Activated CD8-positive, alpha-beta T cell treated with anti-CD3 and anti-CD28 coated beads, Interleukin-2, amount 10 ng/mL, durations not matched to agents 7 days and 5 days (primary cell): ENCODE measurements around the gene FHIT. TPM values are rescaled to one million over a fixed set of nuclear protein-coding genes. Genes with fewer than 3 reads are reported as not detected.

Source experiments
- ATAC-seq: fragments of 150-1000 bp; cut with Tn5 transposase; one replicate; pipeline ENCODE4 v1.10.0; 2021; ENCODE audit warnings: moderate library complexity
- CTCF ChIA-PET: fragments of 350-600 bp; sonication (Branson Sonifier 250); formaldehyde crosslinking; loops from one replicate; lab custom pipeline; 2021; ENCODE audit warnings: antibody characterized with exemption; lab: Charles Lee
- POLR2A ChIA-PET: fragments of 350-600 bp; sonication (Branson Sonifier 250); formaldehyde crosslinking; loops from one replicate; lab custom pipeline; 2021; ENCODE audit warnings: antibody characterized with exemption; lab: Charles Lee
- DNase-seq: peaks from one replicate; pipeline ENCODE4 v3.0.0-alpha.2; 2020
- H3K27ac Mint-ChIP-seq: one replicate; pipeline ENCODE4 v1.8.0; 2021; ENCODE audit warnings: mild to moderate bottlenecking, mixed read lengths
- H3K27me3 Mint-ChIP-seq: one replicate; pipeline ENCODE4 v1.8.0; 2021; ENCODE audit warnings: low read depth, mixed read lengths
- H3K36me3 Mint-ChIP-seq: one replicate; pipeline ENCODE4 v1.8.0; 2021; ENCODE audit warnings: low read depth, mixed read lengths
- H3K4me1 Mint-ChIP-seq: one replicate; pipeline ENCODE4 v1.8.0; 2021; ENCODE audit warnings: low read depth, mixed read lengths
- H3K4me3 Mint-ChIP-seq: one replicate; pipeline ENCODE4 v1.8.0; 2021; ENCODE audit warnings: mild to moderate bottlenecking, mixed read lengths
- H3K9me3 Mint-ChIP-seq: one replicate; pipeline ENCODE4 v1.8.0; 2022; ENCODE audit warnings: mixed read lengths; ENCODE audit not compliant: insufficient read depth
- total RNA-seq, 2 experiments: library from RNA; stranded (reverse); gene quantifications; one replicate each; pipeline ENCODE4 v1.2.3, GENCODE V29; 2021

FHIT gene
- total RNA-seq, 2 experiments from 2014 or later: 4.8 TPM

- H3K36me3 Mint-ChIP-seq: no peaks in the 10 kb centered on the region
- no peak overlapping the region for H3K27ac Mint-ChIP-seq
- no peaks in the 10 kb centered on the region for H3K4me1 Mint-ChIP-seq
- ChIA-PET POLR2A (no interaction called here), CTCF (no interaction called here)
- ATAC-seq (no peak), DNase-seq (no peak)
- H3K4me3 Mint-ChIP-seq: no peak overlapping the region
- no peaks in the 10 kb centered on the region for H3K27me3 Mint-ChIP-seq
- no peaks in the 10 kb centered on the region for H3K9me3 Mint-ChIP-seq
Measured at GRCh38 chr3:60577601-60578000, 673.7 kb downstream of the FHIT start.

GRCh38 chr3:60575718-60576272, 675.5 kb downstream of the FHIT start:
- no peaks in the 10 kb centered on the region for H3K36me3 Mint-ChIP-seq
- ATAC-seq: no peak

GRCh38 chr3:60574046-60574769, 677.0 kb downstream of the FHIT start:
- H3K9me3 Mint-ChIP-seq: no peaks in the 10 kb centered on the region
- POLR2A ChIA-PET: no interaction called here
- no peaks in the 10 kb centered on the region for H3K27me3 Mint-ChIP-seq
- CTCF ChIA-PET: no interaction called here
- no peak overlapping the region for H3K4me3 Mint-ChIP-seq
- DNase-seq (no peak), ATAC-seq (no peak)
- H3K27ac Mint-ChIP-seq: no peak overlapping the region
- H3K36me3 Mint-ChIP-seq: no peaks in the 10 kb centered on the region
- H3K4me1 Mint-ChIP-seq: no peaks in the 10 kb centered on the region

More at GRCh38 chr3:60575718-60576272, 675.5 kb downstream of the FHIT start:
- H3K4me3 Mint-ChIP-seq: no peak overlapping the region
- H3K27ac Mint-ChIP-seq: no peak overlapping the region
- DNase-seq: no peak
- H3K27me3 Mint-ChIP-seq: no peaks in the 10 kb centered on the region
- H3K4me1 Mint-ChIP-seq: no peaks in the 10 kb centered on the region
- ChIA-PET CTCF (no interaction called here), POLR2A (no interaction called here)
- H3K9me3 Mint-ChIP-seq: no peaks in the 10 kb centered on the region

GRCh38 chr3:60573494-60573893, 677.8 kb downstream of the FHIT start:
- DNase-seq (no peak), ATAC-seq (no peak)
- CTCF ChIA-PET: no interaction called here
- no peaks in the 10 kb centered on the region for H3K9me3 Mint-ChIP-seq
- H3K4me3 Mint-ChIP-seq: no peak overlapping the region
- H3K36me3 Mint-ChIP-seq: no peaks in the 10 kb centered on the region
- no peaks in the 10 kb centered on the region for H3K27me3 Mint-ChIP-seq
- no peak overlapping the region for H3K27ac Mint-ChIP-seq
- H3K4me1 Mint-ChIP-seq: no peaks in the 10 kb centered on the region
- POLR2A ChIA-PET: no interaction called here

GRCh38 chr3:60571511-60571910, 679.7 kb downstream of the FHIT start:
- CTCF ChIA-PET: no interaction called here
- Mint-ChIP-seq H3K4me1 (no peaks in the 10 kb centered on the region), H3K9me3 (no peaks in the 10 kb centered on the region), H3K4me3 (no peak overlapping the region), H3K36me3 (no peaks in the 10 kb centered on the region), H3K27me3 (no peaks in the 10 kb centered on the region), H3K27ac (no peak overlapping the region)
- POLR2A ChIA-PET: no interaction called here
- ATAC-seq: no peak
- DNase-seq: no peak

- no peak overlapping the region for H3K4me3 Mint-ChIP-seq
- H3K27ac Mint-ChIP-seq: no peak overlapping the region
- ATAC-seq: no peak
- no peaks in the 10 kb centered on the region for H3K9me3 Mint-ChIP-seq
- no peaks in the 10 kb centered on the region for H3K27me3 Mint-ChIP-seq
- H3K36me3 Mint-ChIP-seq: no peaks in the 10 kb centered on the region
- CTCF ChIA-PET: no interaction called here
- no peak for DNase-seq
- peaks cover 15% of the 10 kb centered on the region for H3K4me1 Mint-ChIP-seq
- POLR2A ChIA-PET: no interaction called here
Measured at GRCh38 chr3:60557122-60557521, 694.1 kb downstream of the FHIT start.

- H3K4me1 Mint-ChIP-seq: peaks cover 20% of the 10 kb centered on the region
- no peak overlapping the region for H3K27ac Mint-ChIP-seq
- no peaks in the 10 kb centered on the region for H3K27me3 Mint-ChIP-seq
- peaks cover 1% of the 10 kb centered on the region for H3K9me3 Mint-ChIP-seq
- H3K4me3 Mint-ChIP-seq: no peak overlapping the region
- ATAC-seq (no peak), DNase-seq (no peak)
- ChIA-PET POLR2A (interaction anchor here (0.5 to 0.8 kb wide), 2 partner anchors 37 to 102 kb away, joined by 3 read pairs; no protein-coding TSS in a partner anchor), CTCF (no interaction called here)
- H3K36me3 Mint-ChIP-seq: no peaks in the 10 kb centered on the region
Measured at GRCh38 chr3:60555686-60556354, 695.4 kb downstream of the FHIT start.

GRCh38 chr3:60553144-60553543, 698.1 kb downstream of the FHIT start:
- no peak for ATAC-seq

GRCh38 chr3:60552581-60552980, 698.7 kb downstream of the FHIT start:
- Mint-ChIP-seq H3K27ac (no peak overlapping the region), H3K9me3 (peaks cover 3% of the 10 kb centered on the region), H3K4me3 (no peak overlapping the region), H3K4me1 (peaks cover 21% of the 10 kb centered on the region), H3K27me3 (no peaks in the 10 kb centered on the region), H3K36me3 (no peaks in the 10 kb centered on the region)
- ATAC-seq (no peak), DNase-seq (no peak)
- POLR2A ChIA-PET: no interaction called here
- CTCF ChIA-PET: no interaction called here

More at GRCh38 chr3:60553144-60553543, 698.1 kb downstream of the FHIT start:
- Mint-ChIP-seq H3K4me1 (peaks cover 21% of the 10 kb centered on the region), H3K9me3 (peaks cover 3% of the 10 kb centered on the region), H3K27ac (no peak overlapping the region), H3K4me3 (no peak overlapping the region), H3K27me3 (no peaks in the 10 kb centered on the region), H3K36me3 (no peaks in the 10 kb centered on the region)
- ChIA-PET POLR2A (no interaction called here), CTCF (no interaction called here)
- no peak for DNase-seq

- peak; percentile 33 for ATAC-seq
- no peak overlapping the region for H3K4me3 Mint-ChIP-seq
- POLR2A ChIA-PET: no interaction called here
- H3K27me3 Mint-ChIP-seq: no peaks in the 10 kb centered on the region
- CTCF ChIA-PET: no interaction called here
- peaks cover 21% of the 10 kb centered on the region for H3K4me1 Mint-ChIP-seq
- DNase-seq: no peak
- H3K36me3 Mint-ChIP-seq: no peaks in the 10 kb centered on the region
- no peak overlapping the region for H3K27ac Mint-ChIP-seq
- H3K9me3 Mint-ChIP-seq: peaks cover 3% of the 10 kb centered on the region
Measured at GRCh38 chr3:60551455-60552209, 699.6 kb downstream of the FHIT start.

GRCh38 chr3:60549863-60550262, 701.4 kb downstream of the FHIT start:
- no peaks in the 10 kb centered on the region for H3K36me3 Mint-ChIP-seq
- no peak overlapping the region for H3K4me3 Mint-ChIP-seq
- POLR2A ChIA-PET: no interaction called here
- CTCF ChIA-PET: no interaction called here
- ATAC-seq (no peak), DNase-seq (no peak)
- H3K4me1 Mint-ChIP-seq: peaks cover 11% of the 10 kb centered on the region
- H3K27me3 Mint-ChIP-seq: no peaks in the 10 kb centered on the region
- H3K27ac Mint-ChIP-seq: no peak overlapping the region
- peaks cover 3% of the 10 kb centered on the region for H3K9me3 Mint-ChIP-seq

GRCh38 chr3:60542995-60543394, 708.3 kb downstream of the FHIT start:
- H3K36me3 Mint-ChIP-seq: no peaks in the 10 kb centered on the region
- DNase-seq: no peak
- no peak overlapping the region for H3K4me3 Mint-ChIP-seq
- ChIA-PET POLR2A (no interaction called here), CTCF (no interaction called here)
- no peak for ATAC-seq
- H3K27ac Mint-ChIP-seq: no peak overlapping the region
- H3K9me3 Mint-ChIP-seq: no peaks in the 10 kb centered on the region
- no peaks in the 10 kb centered on the region for H3K27me3 Mint-ChIP-seq
- no peaks in the 10 kb centered on the region for H3K4me1 Mint-ChIP-seq
